LHCN-M2 (cell line): ENCODE results near the gene ZNF649. TPM values are rescaled to one million over a fixed set of nuclear protein-coding genes. Genes with fewer than 3 reads are reported as not detected.
A peak's percentile ranks its signal among the peaks of the same experiment; 100 is the strongest.

Experiments used
- DNase-seq: peaks from one replicate; pipeline ENCODE4 v3.0.0-alpha.2; 2012; ENCODE audit warnings: low read depth
- total RNA-seq: library from RNA; depleted of rRNA; stranded (reverse); fragments of >200 nt; gene quantifications from 2 replicates; pipeline ENCODE4 v1.2.3, GENCODE V29; 2014; rRNA removed

ZNF649 gene
- total RNA-seq, 1 experiment from 2014 or later = 9.1 TPM

DNA sequence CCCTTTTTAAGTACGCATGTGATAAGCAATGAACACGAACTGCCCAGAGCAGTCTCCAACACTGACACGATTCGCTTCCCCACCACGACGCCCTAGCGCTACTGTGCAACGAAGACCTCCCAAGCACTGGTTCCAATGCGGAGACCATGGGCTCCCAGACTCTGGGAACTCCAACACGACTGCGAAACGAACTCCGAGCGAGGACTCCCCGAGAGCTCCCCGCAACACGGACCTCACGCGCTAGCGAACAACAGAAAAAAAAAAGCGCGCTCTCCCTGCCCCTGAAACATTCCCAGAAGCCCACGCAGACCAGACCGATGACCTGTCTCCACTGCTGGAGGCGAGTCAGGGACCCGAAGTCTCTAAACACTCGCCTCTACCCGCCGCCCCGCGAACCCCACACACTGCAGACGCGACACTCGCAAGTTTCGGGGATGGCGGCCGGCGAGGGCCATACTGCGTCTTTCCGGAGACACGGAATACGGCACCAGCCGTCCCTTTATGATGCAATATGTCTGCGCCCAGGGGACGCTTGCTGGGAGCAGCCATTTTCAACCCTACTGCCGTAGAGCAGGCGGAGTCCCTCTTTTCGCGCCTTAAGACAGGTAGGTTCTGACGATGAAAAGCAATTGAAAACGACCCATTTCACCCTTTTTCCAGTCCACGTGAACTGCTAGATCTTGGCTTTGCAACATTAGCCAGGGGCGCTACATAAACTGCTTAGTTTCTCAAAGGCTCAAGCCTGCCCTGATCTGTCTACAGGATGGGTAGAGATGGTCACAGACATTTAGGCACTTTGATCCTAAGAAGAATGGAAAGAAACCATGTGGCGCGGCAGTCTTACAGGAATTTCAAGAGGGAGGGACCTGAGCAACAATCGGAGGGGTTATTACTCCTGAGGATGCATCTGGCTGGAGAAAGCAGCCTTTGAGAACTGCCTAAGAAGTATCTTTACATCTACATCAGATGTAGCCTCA, 17.0 kb downstream of the ZNF649 start, which contains the start of gene ZNF577:
Gene ZNF577 (minus strand): TSS at position 430 of the 977 bp plus-strand sequence. CDS start 7,569 bp downstream, outside the sequence.
- peak; percentile 85 for DNase-seq

DNA sequence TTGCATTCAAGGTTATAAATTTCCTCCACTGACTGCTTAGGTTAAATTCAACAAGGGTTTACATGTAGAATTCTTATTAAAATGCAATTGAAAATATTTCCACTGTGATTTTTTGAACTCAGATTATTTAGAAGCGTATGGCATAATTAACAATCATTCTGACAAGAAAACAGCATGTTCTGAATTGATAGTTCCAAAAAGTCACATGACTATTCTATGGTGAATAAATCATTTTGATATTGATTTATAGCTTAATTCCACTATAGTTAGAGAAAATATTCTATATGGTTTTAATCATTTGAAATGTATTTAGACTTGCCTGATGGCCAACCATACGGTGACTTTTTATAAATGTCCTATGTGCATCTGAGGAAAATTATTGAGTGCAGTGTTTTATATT, 20.1 kb downstream of the ZNF649 start:
- no peak for DNase-seq

DNA sequence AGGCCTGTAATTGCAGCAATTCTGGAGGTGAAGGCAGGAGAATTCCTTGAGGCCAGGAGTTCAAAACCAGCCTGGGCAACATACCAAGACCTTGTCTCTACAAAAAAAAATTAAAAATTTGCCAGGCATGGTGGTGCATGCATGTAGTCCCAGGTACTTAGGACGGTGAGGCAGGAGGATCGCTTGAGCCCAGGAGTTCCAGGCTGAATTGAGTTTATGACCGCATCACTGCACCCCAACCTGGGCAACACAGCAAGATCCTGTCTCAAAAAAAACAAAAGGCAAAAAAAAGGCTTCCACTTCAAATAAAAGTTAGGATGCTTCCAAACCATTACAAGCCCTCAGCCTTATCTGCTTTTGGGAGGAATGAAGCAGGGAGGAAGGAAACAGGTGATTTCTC, 22.3 kb downstream of the ZNF649 start:
- no peak for DNase-seq

DNA sequence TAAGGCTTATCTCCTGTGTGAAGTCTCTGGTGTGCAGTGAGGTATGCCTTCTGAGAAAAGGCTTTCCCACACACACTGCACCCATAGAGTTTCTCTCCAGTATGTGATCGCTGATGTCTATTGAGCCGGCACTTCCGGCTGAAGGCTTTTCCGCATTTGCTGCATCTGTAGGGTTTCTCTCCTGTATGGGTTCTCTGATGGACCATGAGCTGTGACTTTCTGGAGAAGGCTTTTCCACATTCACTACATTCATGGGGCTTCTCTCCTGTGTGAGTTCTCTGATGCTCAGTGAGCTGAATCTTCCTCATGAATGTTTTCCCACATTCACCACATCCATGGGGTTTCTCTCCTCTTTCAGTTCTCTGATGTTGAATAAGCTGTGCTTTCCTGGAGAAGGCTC, 31.7 kb downstream of the ZNF649 start:
- DNase-seq = no peak

DNA sequence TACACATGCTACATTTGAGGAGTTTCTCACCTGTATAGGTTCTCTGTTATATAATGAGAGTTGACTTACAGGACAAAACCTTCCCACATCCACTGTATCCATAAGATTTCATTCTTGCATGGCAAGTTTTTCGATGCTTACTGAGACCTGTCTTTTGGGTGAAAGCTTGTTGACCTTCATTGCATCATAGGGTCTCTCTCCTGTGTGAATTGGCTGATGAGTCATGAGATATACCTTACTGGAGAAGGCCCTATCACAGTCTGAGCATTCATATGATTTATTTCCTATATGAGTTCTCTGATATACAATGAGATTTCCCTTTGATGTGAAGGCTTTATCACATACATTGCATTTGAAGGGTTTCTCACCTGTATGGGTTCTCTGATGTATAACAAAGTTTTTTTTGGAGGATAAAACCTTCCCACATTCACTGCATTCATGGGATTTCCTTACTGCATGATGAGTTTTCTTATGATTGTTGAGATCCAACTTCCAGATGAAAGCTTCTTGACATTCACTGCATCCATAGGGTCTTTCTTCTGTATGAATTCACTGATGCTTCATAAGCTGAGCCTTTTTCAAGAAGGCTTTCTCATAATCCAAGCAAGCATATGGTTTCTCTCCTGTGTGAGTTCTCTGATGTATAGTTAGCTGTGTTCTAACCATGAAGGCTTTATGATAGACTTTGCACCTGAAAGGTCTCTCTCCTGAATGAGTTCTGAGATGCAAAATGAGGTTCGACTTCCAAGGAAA, 42.8 kb downstream of the ZNF649 start:
- DNase-seq = no peak

Other genes starting within 250 kb of the ZNF649 start
- 12.9 and 27.3 TPM in 2 replicates for gene SPACA6, start 211.7 kb downstream of the ZNF649 start, total RNA-seq
- 59.1 and 139 TPM in 2 replicates for gene HAS1, start 181.0 kb downstream of the ZNF649 start, total RNA-seq
- 9.7 and 10.9 TPM in 2 replicates for gene FPR1, start 153.1 kb downstream of the ZNF649 start, total RNA-seq
- 0.40 and 1.8 TPM in 2 replicates for gene FPR2, start 143.8 kb downstream of the ZNF649 start, total RNA-seq
- gene FPR3, start 109.9 kb downstream of the ZNF649 start, total RNA-seq = not detected in 2 replicates
- gene ZNF577, start 17.1 kb downstream of the ZNF649 start, total RNA-seq = 4.6 and 6.6 TPM in 2 replicates
- gene ZNF613, start 22.5 kb upstream of the ZNF649 start, total RNA-seq = 6.2 and 6.6 TPM in 2 replicates
- gene ZNF350, start 81.8 kb upstream of the ZNF649 start, total RNA-seq = 5.6 and 7.6 TPM in 2 replicates
- gene ZNF615, start 103.2 kb upstream of the ZNF649 start, total RNA-seq = 11.0 and 11.7 TPM in 2 replicates
- 9.7 and 11.1 TPM in 2 replicates for gene ZNF614, start 123.4 kb upstream of the ZNF649 start, total RNA-seq
- 7.8 and 10.1 TPM in 2 replicates for gene ZNF432, start 143.8 kb upstream of the ZNF649 start, total RNA-seq
- gene ZNF841, start 190.7 kb upstream of the ZNF649 start, total RNA-seq = 12.5 and 25.0 TPM in 2 replicates
- gene ZNF616, start 234.9 kb upstream of the ZNF649 start, total RNA-seq = 8.7 and 10.7 TPM in 2 replicates